Stimulated activated CD4-positive, alpha-beta T cell treated with anti-CD3 and anti-CD28 coated beads, Interleukin-15, amount 100 ng/mL, for 1 hour (primary cell): ENCODE data around the gene TOE1.
"Not testable (repeated sequence)": the region's sequence is repeated elsewhere in the genome, so short reads cannot be mapped to it uniquely, and the experiment has no call there.

Experiments
- DNase-seq, 2 donors: peaks; one replicate each; pipeline ENCODE4 v3.0.0-alpha.2; 2020; ENCODE audit warnings: low read depth in 1 of 2, low spot score in 1 of 2

Gene TOE1

GRCh38 chr1:45339789-45340558 lies at the start of gene TOE1, which contains the start of gene MUTYH:
Gene TOE1, plus strand, starts transcription at chr1:45340170. Its CDS starts 83 bp downstream, at chr1:45340253.
Gene MUTYH, minus strand, starts transcription at chr1:45340440. Its CDS starts 5,935 bp downstream, at chr1:45334505.
- peak; percentile 84 to 89 for DNase-seq

- DNase-seq = not testable (repeated sequence)
Measured at GRCh38 chr1:45291002-45291401, 49.0 kb upstream of the TOE1 start.

- no peak for DNase-seq
Measured at GRCh38 chr1:45291716-45292115, 48.3 kb upstream of the TOE1 start.

GRCh38 chr1:45297666-45298356 lies 42.2 kb upstream of the TOE1 start:
- no peak for DNase-seq

- no peak for DNase-seq
Measured at GRCh38 chr1:45299296-45299695, 40.7 kb upstream of the TOE1 start.

GRCh38 chr1:45299981-45300668 lies 39.8 kb upstream of the TOE1 start:
- DNase-seq = no peak

GRCh38 chr1:45300669-45300997 lies 39.3 kb upstream of the TOE1 start:
- DNase-seq = no peak

- DNase-seq = no peak
Measured at GRCh38 chr1:45302505-45303150, 37.3 kb upstream of the TOE1 start.

GRCh38 chr1:45303520-45304310 lies 36.3 kb upstream of the TOE1 start:
- peak; percentile 96 to 99 for DNase-seq

- no peak for DNase-seq
Measured at GRCh38 chr1:45304311-45305081, 35.5 kb upstream of the TOE1 start.

GRCh38 chr1:45305231-45305630 lies 34.7 kb upstream of the TOE1 start:
- no peak for DNase-seq

GRCh38 chr1:45306319-45306718 lies 33.7 kb upstream of the TOE1 start:
- DNase-seq = no peak

GRCh38 chr1:45306905-45307304 lies 33.1 kb upstream of the TOE1 start:
- DNase-seq = no peak

GRCh38 chr1:45314266-45314665 lies 25.7 kb upstream of the TOE1 start:
- no peak for DNase-seq

GRCh38 chr1:45317166-45317565 lies 22.8 kb upstream of the TOE1 start:
- DNase-seq = no peak

- no peak for DNase-seq
Measured at GRCh38 chr1:45319761-45320160, 20.2 kb upstream of the TOE1 start.

GRCh38 chr1:45321444-45321843 lies 18.5 kb upstream of the TOE1 start:
- no peak for DNase-seq

- no peak for DNase-seq
Measured at GRCh38 chr1:45322486-45323040, 17.4 kb upstream of the TOE1 start.

GRCh38 chr1:45325851-45326506 lies 14.0 kb upstream of the TOE1 start:
- no peak for DNase-seq
